GM12892 (cell line): ENCODE results near the gene PTGS2.

Source experiments
- POLR2A ChIP-seq: IDR thresholded peaks from 2 replicates; pipeline ENCODE4 v1.6.1; 2011; ENCODE audit warnings: low read depth, low read length, control low read depth
- POLR2AphosphoS5 ChIP-seq: IDR thresholded peaks from 2 replicates; pipeline ENCODE4 v1.6.1; 2011; ENCODE audit warnings: low read depth, low read length, control low read depth
- TAF1 ChIP-seq: IDR thresholded peaks from 2 replicates; pipeline ENCODE4 v1.6.1; 2011; ENCODE audit warnings: low read depth, mild to moderate bottlenecking, control low read depth, low read length, borderline replicate concordance

GRCh38 chr1:186678155-186678554 is 2.1 kb downstream of the PTGS2 start:
- TF ChIP-seq POLR2A: no peak
- TF ChIP-seq TAF1: no peak
- no peak for TF ChIP-seq POLR2AphosphoS5
